ENCODE measurements around the gene PTPRD.

The PTPRD gene

GRCh38 chr9:9992936-9993335 is 619.9 kb downstream of the PTPRD start:
- no peak for FAIRE-seq
- TF ChIP-seq CTCF (IDR thresholded peaks at IDR 0.05; ENCODE audit: insufficient read depth, missing control alignments) = no peak
- DNase-seq (ENCODE audit: insufficient read length, low spot score) = no peak

GRCh38 chr9:9973062-9973461 is 639.7 kb downstream of the PTPRD start:
- TF ChIP-seq CTCF (IDR thresholded peaks at IDR 0.05; ENCODE audit: insufficient read depth, missing control alignments) = no peak
- DNase-seq (ENCODE audit: insufficient read length, low spot score) = no peak
- no peak for FAIRE-seq

- no peak for TF ChIP-seq CTCF (IDR thresholded peaks at IDR 0.05; ENCODE audit: insufficient read depth, missing control alignments)
- FAIRE-seq (no peak), DNase-seq (ENCODE audit: insufficient read length, low spot score) (no peak)
Measured at GRCh38 chr9:9970514-9970913, 642.3 kb downstream of the PTPRD start.

GRCh38 chr9:9963841-9964240 is 649.0 kb downstream of the PTPRD start:
- no peak for TF ChIP-seq CTCF (IDR thresholded peaks at IDR 0.05; ENCODE audit: insufficient read depth, missing control alignments)
- DNase-seq (ENCODE audit: insufficient read length, low spot score) (no peak), FAIRE-seq (no peak)

- FAIRE-seq (no peak), DNase-seq (ENCODE audit: insufficient read length, low spot score) (no peak)
- TF ChIP-seq CTCF (IDR thresholded peaks at IDR 0.05; ENCODE audit: insufficient read depth, missing control alignments) = no peak
Measured at GRCh38 chr9:9961934-9962333, 650.9 kb downstream of the PTPRD start.

GRCh38 chr9:9961487-9961886 is 651.3 kb downstream of the PTPRD start:
- FAIRE-seq (no peak), DNase-seq (ENCODE audit: insufficient read length, low spot score) (no peak)
- TF ChIP-seq CTCF (IDR thresholded peaks at IDR 0.05; ENCODE audit: insufficient read depth, missing control alignments) = no peak

GRCh38 chr9:9951556-9952160 is 661.1 kb downstream of the PTPRD start:
- no peak for TF ChIP-seq CTCF (IDR thresholded peaks at IDR 0.05; ENCODE audit: insufficient read depth, missing control alignments)
- DNase-seq (ENCODE audit: insufficient read length, low spot score) (no peak), FAIRE-seq (no peak)
